ENCODE data around the gene AGAP1. TPM values are rescaled to one million over a fixed set of nuclear protein-coding genes. Genes with fewer than 3 reads are reported as not detected.
A peak's percentile ranks its signal among the peaks of the same experiment; 100 is the strongest.

The AGAP1 gene
- total RNA-seq, 6 experiments from 2014 or later = 8.1 to 11.2 (median 9.8) TPM

DNA sequence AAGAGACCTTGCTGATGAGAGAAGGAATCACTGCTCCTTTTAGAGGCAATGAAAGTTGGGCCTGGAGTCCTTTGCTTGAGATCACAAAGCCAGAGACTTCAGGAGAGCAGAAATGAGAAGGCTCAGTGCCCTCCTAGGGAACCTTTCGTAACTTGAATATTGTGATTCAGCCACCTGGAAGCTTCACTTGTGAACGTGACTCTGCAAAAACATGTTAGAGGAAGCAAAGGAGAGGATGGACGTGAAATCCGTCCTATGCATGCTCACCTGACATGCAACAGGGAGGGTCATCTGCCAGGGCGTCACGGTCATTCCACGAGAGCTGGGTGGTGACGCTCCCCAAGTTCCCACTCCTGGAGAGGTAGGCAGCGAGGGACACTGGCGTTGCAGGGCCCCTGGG lies 243.6 kb downstream of the AGAP1 start:
- Histone ChIP-seq H3K4me3 (no peak overlapping the region), H3K27ac (no peak overlapping the region), H3K4me1 (no peaks in the 10 kb centered on the region), H3K36me3 (no peaks in the 10 kb centered on the region), H3K9me3 (no peaks in the 10 kb centered on the region), H3K27me3 (no peaks in the 10 kb centered on the region)
- WGBS (ENCODE audit: insufficient coverage, low coverage, low lambda C conversion rate, missing lambda C conversion rate) = 93% methylated on average over 5 of the region's 10 CpGs
- intact Hi-C loops (cut with DNase I) = no loop called here
- no peak for TF ChIP-seq POLR2A (IDR thresholded peaks at IDR 0.05)
- TF ChIP-seq, protein P1, sequence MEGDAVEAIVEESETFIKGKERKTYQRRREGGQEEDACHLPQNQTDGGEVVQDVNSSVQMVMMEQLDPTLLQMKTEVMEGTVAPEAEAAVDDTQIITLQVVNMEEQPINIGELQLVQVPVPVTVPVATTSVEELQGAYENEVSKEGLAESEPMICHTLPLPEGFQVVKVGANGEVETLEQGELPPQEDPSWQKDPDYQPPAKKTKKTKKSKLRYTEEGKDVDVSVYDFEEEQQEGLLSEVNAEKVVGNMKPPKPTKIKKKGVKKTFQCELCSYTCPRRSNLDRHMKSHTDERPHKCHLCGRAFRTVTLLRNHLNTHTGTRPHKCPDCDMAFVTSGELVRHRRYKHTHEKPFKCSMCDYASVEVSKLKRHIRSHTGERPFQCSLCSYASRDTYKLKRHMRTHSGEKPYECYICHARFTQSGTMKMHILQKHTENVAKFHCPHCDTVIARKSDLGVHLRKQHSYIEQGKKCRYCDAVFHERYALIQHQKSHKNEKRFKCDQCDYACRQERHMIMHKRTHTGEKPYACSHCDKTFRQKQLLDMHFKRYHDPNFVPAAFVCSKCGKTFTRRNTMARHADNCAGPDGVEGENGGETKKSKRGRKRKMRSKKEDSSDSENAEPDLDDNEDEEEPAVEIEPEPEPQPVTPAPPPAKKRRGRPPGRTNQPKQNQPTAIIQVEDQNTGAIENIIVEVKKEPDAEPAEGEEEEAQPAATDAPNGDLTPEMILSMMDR (IDR thresholded peaks at IDR 0.05) = no peak
- DNase-seq = no peak
- no peak for ATAC-seq

GRCh38 chr2:235737840-235738239 lies 244.0 kb downstream of the AGAP1 start:
- H3K4me1 ChIP-seq = no peaks in the 10 kb centered on the region
- no peaks in the 10 kb centered on the region for H3K36me3 ChIP-seq
- intact Hi-C loops (cut with DNase I) = no loop called here
- no peak for TF ChIP-seq POLR2A (IDR thresholded peaks at IDR 0.05)
- TF ChIP-seq, protein P1 (IDR thresholded peaks at IDR 0.05) = no peak
- H3K27me3 ChIP-seq = no peaks in the 10 kb centered on the region
- H3K4me3 ChIP-seq = no peak overlapping the region
- no peaks in the 10 kb centered on the region for H3K9me3 ChIP-seq
- ATAC-seq = no peak
- 97% methylated on average over 8 of the region's 10 CpGs for WGBS (ENCODE audit: insufficient coverage, low coverage, low lambda C conversion rate, missing lambda C conversion rate)
- no peak for DNase-seq
- no peak overlapping the region for H3K27ac ChIP-seq

GRCh38 chr2:235739704-235740415 lies 246.0 kb downstream of the AGAP1 start:
- TF ChIP-seq POLR2A (IDR thresholded peaks at IDR 0.05) = no peak
- TF ChIP-seq, protein P1 (IDR thresholded peaks at IDR 0.05) = no peak
- H3K36me3 ChIP-seq = no peaks in the 10 kb centered on the region
- peak in 1 of 4 donors; percentile 29 for ATAC-seq
- no peak overlapping the region for H3K4me3 ChIP-seq
- H3K27ac ChIP-seq = no peak overlapping the region
- H3K9me3 ChIP-seq = no peaks in the 10 kb centered on the region
- H3K4me1 ChIP-seq = no peaks in the 10 kb centered on the region
- WGBS (ENCODE audit: insufficient coverage, low coverage, low lambda C conversion rate, missing lambda C conversion rate) = 91% methylated on average over 11 of the region's 29 CpGs
- intact Hi-C loops (cut with DNase I) = loop anchor here (10.0 kb wide), 2 partner anchors 135 to 595 kb away; no protein-coding TSS in a partner anchor
- DNase-seq = no peak
- H3K27me3 ChIP-seq = no peaks in the 10 kb centered on the region

DNA sequence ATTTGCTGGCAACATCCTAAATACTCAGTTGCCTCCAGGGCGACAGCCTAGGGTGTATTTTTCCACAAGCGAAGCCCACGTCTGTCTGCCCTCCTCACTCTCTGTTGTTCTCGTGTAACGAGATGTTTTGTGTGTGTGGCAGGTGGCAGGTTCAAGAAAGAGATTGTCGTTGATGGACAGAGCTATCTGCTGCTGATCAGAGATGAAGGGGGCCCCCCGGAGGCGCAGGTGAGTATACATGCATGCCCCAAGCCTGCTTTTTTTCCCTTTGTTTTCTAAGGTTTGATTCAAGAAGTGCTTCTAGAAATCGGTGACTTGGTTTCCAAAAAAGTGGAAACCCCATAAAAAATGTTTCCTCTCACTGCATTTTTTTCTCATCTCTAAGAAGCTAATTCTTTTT lies 247.0 kb downstream of the AGAP1 start:
- TF ChIP-seq, protein P1 (IDR thresholded peaks at IDR 0.05) = peak; percentile 7 to 31 (median 16)
- TF ChIP-seq POLR2A (IDR thresholded peaks at IDR 0.05) = no peak
- DNase-seq (no peak), ATAC-seq (peak in 2 of 4 donors; percentile 30 to 50)
- intact Hi-C loops (cut with DNase I) = loop anchor here (10.0 kb wide), 2 partner anchors 136 to 596 kb away; no protein-coding TSS in a partner anchor
- Histone ChIP-seq H3K27me3 (no peaks in the 10 kb centered on the region), H3K4me1 (no peaks in the 10 kb centered on the region), H3K4me3 (no peak overlapping the region), H3K9me3 (no peaks in the 10 kb centered on the region), H3K36me3 (no peaks in the 10 kb centered on the region), H3K27ac (no peak overlapping the region)
- WGBS (ENCODE audit: insufficient coverage, low coverage, low lambda C conversion rate, missing lambda C conversion rate) = 74% methylated on average over 9 of the region's 9 CpGs

Data from right lobe of liver (tissue), 6 donors.